ENCODE measurements around the gene ZFHX2.
A peak's percentile ranks its signal among the peaks of the same experiment; 100 is the strongest.
"Not testable (repeated sequence)": the region's sequence is repeated elsewhere in the genome, so short reads cannot be mapped to it uniquely, and the experiment has no call there.

ZFHX2 gene

GRCh38 chr14:23551266-23552028 is at the start of gene ZFHX2:
Gene ZFHX2, minus strand, starts transcription at chr14:23551765. Its CDS starts 16,440 bp downstream, at chr14:23535325.
- DNase-seq = peak; percentile 43 to 67 (median 52)

GRCh38 chr14:23600806-23601205 is 49.2 kb upstream of the ZFHX2 start:
- DNase-seq = no peak

GRCh38 chr14:23600322-23600707 is 48.8 kb upstream of the ZFHX2 start:
- DNase-seq = no peak

GRCh38 chr14:23594191-23594590 is 42.6 kb upstream of the ZFHX2 start:
- not testable (repeated sequence) for DNase-seq

GRCh38 chr14:23590198-23590597 is 38.6 kb upstream of the ZFHX2 start:
- DNase-seq = no peak

- DNase-seq = no peak
Measured at GRCh38 chr14:23589606-23590005, 38.0 kb upstream of the ZFHX2 start.

GRCh38 chr14:23588884-23589598 is 37.5 kb upstream of the ZFHX2 start:
- peak; percentile 45 to 62 (median 52) for DNase-seq

GRCh38 chr14:23584527-23585203 is 33.1 kb upstream of the ZFHX2 start:
- DNase-seq = not testable (repeated sequence)

GRCh38 chr14:23583761-23584526 is 32.4 kb upstream of the ZFHX2 start:
- not testable (repeated sequence) for DNase-seq

GRCh38 chr14:23582906-23583760 is 31.6 kb upstream of the ZFHX2 start:
- no peak for DNase-seq

GRCh38 chr14:23580948-23581281 is 29.4 kb upstream of the ZFHX2 start:
- DNase-seq = no peak

- no peak for DNase-seq
Measured at GRCh38 chr14:23580152-23580926, 28.8 kb upstream of the ZFHX2 start.

GRCh38 chr14:23579739-23580138 is 28.2 kb upstream of the ZFHX2 start:
- DNase-seq = no peak

- DNase-seq = no peak
Measured at GRCh38 chr14:23579311-23579630, 27.7 kb upstream of the ZFHX2 start.

- DNase-seq = no peak
Measured at GRCh38 chr14:23578560-23579310, 27.2 kb upstream of the ZFHX2 start, which contains the start of gene JPH4. Gene JPH4, minus strand, starts transcription at chr14:23578790. Its CDS starts 1,337 bp downstream, at chr14:23577453.

- no peak for DNase-seq
Measured at GRCh38 chr14:23577710-23578392, 26.3 kb upstream of the ZFHX2 start.

GRCh38 chr14:23577004-23577681 is 25.6 kb upstream of the ZFHX2 start:
- DNase-seq = no peak

- no peak for DNase-seq
Measured at GRCh38 chr14:23573384-23574015, 21.9 kb upstream of the ZFHX2 start.

GRCh38 chr14:23572836-23573235 is 21.3 kb upstream of the ZFHX2 start:
- DNase-seq = no peak

All from activated CD4-positive, CD25-positive, alpha-beta regulatory T cell (primary cell).